T-helper 17 cell (primary cell): ENCODE measurements around the gene RASGRP2. TPM values are rescaled to one million over a fixed set of nuclear protein-coding genes. Genes with fewer than 3 reads are reported as not detected.

Experiments used
- ATAC-seq: fragments of 150-1000 bp; cut with Tn5 transposase; 2 replicates; pipeline ENCODE4 v1.10.0; 2021; ENCODE audit warnings: mild to moderate bottlenecking, moderate library complexity
- DNase-seq, 3 donors: peaks; one replicate each; pipeline versions ENCODE4 v3.0.0 to v3.0.0-alpha.2; 2020 to 2021
- H3K9me3 ChIP-seq: one replicate; pipeline ENCODE4 v1.7.0; 2013; ENCODE audit warnings: low read length, mild to moderate bottlenecking; ENCODE audit not compliant: control insufficient read depth, poor library complexity, severe bottlenecking
- H3K27ac Mint-ChIP-seq: one replicate; pipeline ENCODE4 v1.8.0; 2022; ENCODE audit warnings: mild to moderate bottlenecking, moderate library complexity, mixed read lengths
- H3K27me3 Mint-ChIP-seq: one replicate; pipeline ENCODE4 v1.8.0; 2022; ENCODE audit warnings: mixed read lengths
- H3K36me3 Mint-ChIP-seq: one replicate; pipeline ENCODE4 v1.8.0; 2022; ENCODE audit warnings: low read depth, mixed read lengths
- H3K4me1 Mint-ChIP-seq: one replicate; pipeline ENCODE4 v1.8.0; 2022; ENCODE audit warnings: mild to moderate bottlenecking, mixed read lengths
- H3K4me3 Mint-ChIP-seq: one replicate; pipeline ENCODE4 v1.8.0; 2022; ENCODE audit warnings: mild to moderate bottlenecking, moderate library complexity, mixed read lengths
- total RNA-seq, 4 donors: library from RNA in 2 of 4; stranded (reverse) in 2 of 4; gene quantifications; one replicate each; pipeline ENCODE4 v1.2.3 and lab custom pipeline; 2022 to 2026

Gene RASGRP2
- total RNA-seq, 2 donors from 2014 or later = 464 to 502 TPM

DNA sequence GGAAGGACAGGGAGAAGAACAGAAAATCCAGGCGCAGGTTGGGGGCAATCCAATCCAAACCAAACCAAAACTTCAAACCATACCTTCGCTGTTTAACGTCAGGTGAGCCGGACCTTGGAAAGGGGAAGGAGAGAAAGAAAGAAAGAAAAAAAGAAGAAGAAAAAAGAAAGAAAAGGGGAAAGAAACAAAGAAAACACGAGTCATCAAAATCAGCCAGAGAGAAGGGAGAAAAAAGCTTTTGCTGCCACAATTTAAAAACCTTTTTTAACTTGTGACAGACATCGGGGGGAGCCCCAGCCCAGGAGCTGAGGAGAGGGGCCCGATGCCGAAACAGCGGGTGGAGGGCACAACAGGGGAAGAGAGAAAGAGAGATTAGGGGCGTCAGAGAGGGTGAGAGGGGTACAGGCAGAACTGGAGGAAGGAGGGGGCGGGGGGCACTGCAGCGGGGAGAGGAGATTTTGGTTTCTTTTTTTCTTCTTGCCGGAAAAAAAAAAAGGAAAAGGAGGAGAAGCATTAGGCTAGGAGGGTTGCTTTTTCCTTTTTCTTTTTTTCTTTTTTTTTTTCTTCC is 51.1 kb downstream of the RASGRP2 start:
- H3K4me3 Mint-ChIP-seq = peak overlapping the region; percentile 73
- ATAC-seq (no peak), DNase-seq (no peak)
- H3K27ac Mint-ChIP-seq = peak overlapping the region; percentile 11
- H3K4me1 Mint-ChIP-seq = peaks cover 21% of the 10 kb centered on the region
- H3K9me3 ChIP-seq = no peaks in the 10 kb centered on the region
- peaks cover 11% of the 10 kb centered on the region for H3K36me3 Mint-ChIP-seq
- peaks cover 65% of the 10 kb centered on the region for H3K27me3 Mint-ChIP-seq

DNA sequence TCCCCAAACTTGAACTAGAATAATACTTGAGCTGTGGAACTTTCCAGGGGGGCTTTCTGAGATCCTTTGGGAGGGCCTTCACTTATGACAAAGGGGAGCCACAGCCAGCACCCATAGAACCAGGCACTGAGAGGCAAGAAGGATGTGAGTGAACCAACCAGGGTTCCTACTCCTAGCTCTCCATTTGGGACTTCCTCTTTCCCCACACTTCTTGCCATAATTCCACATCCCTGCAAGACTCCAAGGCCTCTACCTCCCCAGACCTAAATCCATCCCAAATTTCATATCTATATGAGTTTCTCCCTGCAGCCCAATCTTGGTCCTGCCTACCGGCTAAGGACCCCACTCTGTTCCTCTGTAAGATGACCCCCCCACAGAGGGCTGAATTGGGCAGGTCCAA is 52.4 kb downstream of the RASGRP2 start:
- ATAC-seq = no peak
- Mint-ChIP-seq H3K27me3 (peaks cover 60% of the 10 kb centered on the region), H3K4me3 (no peak overlapping the region), H3K27ac (no peak overlapping the region), H3K36me3 (peaks cover 11% of the 10 kb centered on the region), H3K4me1 (peaks cover 23% of the 10 kb centered on the region)
- H3K9me3 ChIP-seq = no peaks in the 10 kb centered on the region
- DNase-seq = no peak

DNA sequence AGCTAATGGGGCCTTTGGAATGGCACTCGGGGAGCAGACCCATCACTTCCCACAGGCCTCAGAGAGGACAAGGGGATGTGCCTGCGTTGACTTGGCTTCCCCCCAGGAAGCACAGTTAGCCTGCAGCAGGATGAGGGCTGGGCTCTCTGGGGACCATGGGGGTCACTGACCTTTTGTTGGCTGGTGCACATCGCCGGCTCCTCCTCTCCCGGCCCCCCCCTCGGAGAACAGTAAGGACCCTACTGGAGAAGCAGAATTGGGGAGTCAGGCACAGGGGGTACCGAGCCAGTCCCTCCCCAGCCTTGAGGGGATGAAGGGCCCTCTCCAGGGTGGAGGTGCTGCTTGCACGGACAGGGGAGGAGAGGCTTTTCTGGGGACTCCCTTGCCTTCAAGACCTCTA is 53.7 kb downstream of the RASGRP2 start:
- Mint-ChIP-seq H3K4me3 (no peak overlapping the region), H3K27ac (no peak overlapping the region), H3K4me1 (peaks cover 20% of the 10 kb centered on the region), H3K36me3 (peaks cover 7% of the 10 kb centered on the region), H3K27me3 (peaks cover 46% of the 10 kb centered on the region)
- no peak for DNase-seq
- H3K9me3 ChIP-seq = no peaks in the 10 kb centered on the region
- no peak for ATAC-seq

DNA sequence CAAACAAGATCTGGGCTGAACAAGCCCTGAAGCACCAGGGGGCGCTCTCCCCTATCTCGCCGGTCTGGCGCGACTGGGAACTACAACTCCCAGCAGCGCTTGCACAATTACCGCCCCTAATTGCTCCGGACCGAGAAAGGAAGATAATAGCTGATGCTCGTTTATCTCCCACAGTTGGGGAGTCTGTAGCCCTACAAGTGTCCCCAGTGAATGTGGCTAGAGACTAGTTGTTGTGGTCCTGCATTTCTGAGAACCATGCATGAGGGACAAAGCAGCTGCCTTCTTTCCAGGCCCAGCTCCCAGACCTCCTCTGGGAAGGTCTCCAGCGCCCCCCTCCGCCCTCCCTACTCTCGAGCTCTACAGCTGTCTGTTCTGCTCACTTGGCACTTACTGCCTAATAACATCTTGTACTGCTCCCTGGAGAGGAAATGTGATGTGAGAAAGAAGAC is 55.4 kb downstream of the RASGRP2 start:
- peak; percentile 80 to 93 (median 85) for DNase-seq
- peak overlapping the region; percentile 49 for H3K27ac Mint-ChIP-seq

DNA sequence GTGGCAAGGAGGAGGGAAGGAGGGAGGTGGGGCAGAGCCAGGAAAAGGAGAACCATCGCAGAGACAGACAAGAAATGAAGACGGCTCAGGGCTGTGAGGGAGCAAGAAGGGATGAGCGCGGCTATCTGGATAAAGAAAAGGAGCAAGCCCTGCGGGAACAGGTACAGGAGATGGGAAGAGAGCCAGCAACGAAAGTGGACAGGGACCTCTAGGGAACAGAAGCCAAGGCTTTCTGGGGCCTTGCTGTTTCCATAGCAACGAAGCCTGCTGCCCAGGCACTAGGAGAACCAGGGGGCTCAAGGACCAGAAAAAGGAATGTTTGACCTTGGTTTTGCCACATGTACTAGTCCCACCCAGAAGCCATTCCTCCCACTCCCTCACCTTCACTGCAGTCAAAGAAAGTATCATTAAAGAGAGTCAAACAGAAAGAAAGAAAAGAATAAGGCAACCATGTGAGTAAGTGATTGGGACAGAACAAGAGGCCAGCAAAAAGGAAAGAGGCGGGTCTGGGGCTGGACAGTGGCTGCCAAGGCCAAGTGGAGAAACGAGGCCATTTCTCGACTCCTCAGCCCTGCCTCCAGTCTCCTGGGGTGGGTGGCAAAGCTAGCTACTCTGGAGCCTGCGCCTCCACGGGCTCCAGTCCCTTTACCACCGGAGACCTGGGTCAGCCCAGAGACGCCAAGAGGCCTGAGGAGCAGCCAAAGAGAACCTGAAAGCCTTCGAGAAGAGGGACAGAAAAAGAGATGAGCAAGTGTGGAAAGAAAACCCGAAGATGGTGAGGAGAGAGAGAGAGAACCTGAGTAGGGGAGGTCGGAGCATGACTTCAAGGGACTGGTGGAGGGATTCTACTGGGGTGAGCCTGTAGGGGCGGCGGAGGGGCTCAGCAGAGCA is 56.1 kb downstream of the RASGRP2 start:
- peaks cover 4% of the 10 kb centered on the region for H3K36me3 Mint-ChIP-seq
- no peaks in the 10 kb centered on the region for H3K9me3 ChIP-seq
- peaks cover 16% of the 10 kb centered on the region for H3K4me1 Mint-ChIP-seq
- DNase-seq (no peak), ATAC-seq (no peak)
- peaks cover 29% of the 10 kb centered on the region for H3K27me3 Mint-ChIP-seq
- peak overlapping the region; percentile 49 for H3K27ac Mint-ChIP-seq
- H3K4me3 Mint-ChIP-seq = peak overlapping the region; percentile 82

More for the DNA sequence above, 55.4 kb downstream of the RASGRP2 start:
- peak; percentile 99 for ATAC-seq
- Mint-ChIP-seq H3K36me3 (peaks cover 5% of the 10 kb centered on the region), H3K4me3 (peak overlapping the region; percentile 82), H3K27me3 (peaks cover 36% of the 10 kb centered on the region), H3K4me1 (peaks cover 20% of the 10 kb centered on the region)
- no peaks in the 10 kb centered on the region for H3K9me3 ChIP-seq

- Mint-ChIP-seq H3K27me3 (peaks cover 23% of the 10 kb centered on the region), H3K27ac (no peak overlapping the region), H3K4me1 (peaks cover 11% of the 10 kb centered on the region), H3K36me3 (no peaks in the 10 kb centered on the region), H3K4me3 (no peak overlapping the region)
- DNase-seq (no peak), ATAC-seq (no peak)
- H3K9me3 ChIP-seq = no peaks in the 10 kb centered on the region
Observed at GRCh38 chr11:64687204-64687603, 56.7 kb downstream of the RASGRP2 start.

DNA sequence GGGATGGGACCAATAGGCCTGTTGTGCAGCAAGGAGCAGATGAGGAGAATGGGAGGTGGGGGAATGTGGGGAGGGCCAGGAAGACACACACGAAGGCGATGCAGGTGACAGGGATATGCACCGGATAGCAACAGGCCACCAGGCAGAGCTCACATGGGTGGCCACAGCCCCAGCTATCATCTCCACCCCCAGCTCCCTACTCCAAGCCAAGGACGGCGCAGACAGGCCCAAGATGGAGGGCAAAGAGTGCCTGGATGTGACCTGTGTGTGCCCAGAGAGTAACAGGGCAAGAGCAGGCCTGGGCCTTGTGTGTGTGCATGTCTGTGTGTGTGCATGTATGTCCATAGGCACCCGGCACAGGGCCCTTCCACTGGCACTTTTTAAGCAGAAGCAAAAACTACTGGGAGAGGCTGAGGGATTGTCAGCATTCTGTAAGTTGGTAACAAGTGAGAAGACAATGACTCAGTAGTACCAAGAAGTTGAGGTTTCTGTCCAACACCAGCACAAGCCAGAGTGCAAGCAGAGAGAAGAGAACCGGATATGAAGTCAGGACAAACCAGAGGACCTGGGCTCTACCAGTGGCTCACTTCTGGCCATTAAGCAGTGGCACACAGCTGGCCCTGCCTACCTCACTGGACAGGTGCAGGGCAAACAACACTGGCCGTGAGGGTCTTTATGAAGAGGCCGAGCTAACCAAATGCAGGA is 57.3 kb downstream of the RASGRP2 start:
- Mint-ChIP-seq H3K4me1 (peaks cover 10% of the 10 kb centered on the region), H3K4me3 (no peak overlapping the region), H3K27ac (no peak overlapping the region), H3K27me3 (peaks cover 17% of the 10 kb centered on the region), H3K36me3 (no peaks in the 10 kb centered on the region)
- no peaks in the 10 kb centered on the region for H3K9me3 ChIP-seq
- no peak for ATAC-seq
- no peak for DNase-seq

- no peaks in the 10 kb centered on the region for H3K9me3 ChIP-seq
- Mint-ChIP-seq H3K27ac (no peak overlapping the region), H3K4me1 (peaks cover 10% of the 10 kb centered on the region), H3K27me3 (peaks cover 6% of the 10 kb centered on the region), H3K36me3 (no peaks in the 10 kb centered on the region), H3K4me3 (no peak overlapping the region)
- DNase-seq (no peak), ATAC-seq (no peak)
Observed at GRCh38 chr11:64685536-64685935, 58.4 kb downstream of the RASGRP2 start.

DNA sequence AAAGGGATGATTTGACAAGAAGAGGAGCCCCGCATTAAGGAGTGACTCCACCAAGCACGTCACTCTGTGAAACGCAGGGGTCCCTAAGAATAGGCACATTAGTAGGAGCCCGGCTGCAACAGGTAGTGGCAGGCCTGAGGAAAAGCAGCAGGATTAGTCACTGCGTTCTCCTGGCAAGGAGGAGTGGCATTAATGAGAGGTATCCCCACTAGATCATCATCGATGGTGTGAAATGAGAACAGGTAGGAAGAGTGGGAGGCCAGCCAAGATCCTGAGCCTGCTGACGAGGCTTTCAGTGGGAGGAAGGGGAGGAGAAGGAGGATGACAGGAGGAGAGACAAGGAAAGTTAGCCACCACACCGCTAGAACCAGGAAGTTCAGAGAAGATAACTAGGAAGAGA is 59.6 kb downstream of the RASGRP2 start:
- H3K4me1 Mint-ChIP-seq = peaks cover 10% of the 10 kb centered on the region
- H3K36me3 Mint-ChIP-seq = no peaks in the 10 kb centered on the region
- peak overlapping the region; percentile 9 for H3K27ac Mint-ChIP-seq
- ATAC-seq = no peak
- DNase-seq = no peak
- H3K9me3 ChIP-seq = no peaks in the 10 kb centered on the region
- H3K27me3 Mint-ChIP-seq = peaks cover 18% of the 10 kb centered on the region
- H3K4me3 Mint-ChIP-seq = peak overlapping the region; percentile 12

GRCh38 chr11:64681171-64681570 is 62.8 kb downstream of the RASGRP2 start:
- Mint-ChIP-seq H3K27ac (no peak overlapping the region), H3K4me3 (no peak overlapping the region), H3K4me1 (no peaks in the 10 kb centered on the region), H3K27me3 (peaks cover 50% of the 10 kb centered on the region), H3K36me3 (peaks cover 9% of the 10 kb centered on the region)
- no peak for ATAC-seq
- no peak for DNase-seq
- no peaks in the 10 kb centered on the region for H3K9me3 ChIP-seq

GRCh38 chr11:64679846-64680245 is 64.1 kb downstream of the RASGRP2 start:
- H3K9me3 ChIP-seq = no peaks in the 10 kb centered on the region
- no peak overlapping the region for H3K27ac Mint-ChIP-seq
- peaks cover 9% of the 10 kb centered on the region for H3K36me3 Mint-ChIP-seq
- H3K4me3 Mint-ChIP-seq = no peak overlapping the region
- H3K27me3 Mint-ChIP-seq = peaks cover 63% of the 10 kb centered on the region
- ATAC-seq (no peak), DNase-seq (no peak)
- H3K4me1 Mint-ChIP-seq = peaks cover 3% of the 10 kb centered on the region

DNA sequence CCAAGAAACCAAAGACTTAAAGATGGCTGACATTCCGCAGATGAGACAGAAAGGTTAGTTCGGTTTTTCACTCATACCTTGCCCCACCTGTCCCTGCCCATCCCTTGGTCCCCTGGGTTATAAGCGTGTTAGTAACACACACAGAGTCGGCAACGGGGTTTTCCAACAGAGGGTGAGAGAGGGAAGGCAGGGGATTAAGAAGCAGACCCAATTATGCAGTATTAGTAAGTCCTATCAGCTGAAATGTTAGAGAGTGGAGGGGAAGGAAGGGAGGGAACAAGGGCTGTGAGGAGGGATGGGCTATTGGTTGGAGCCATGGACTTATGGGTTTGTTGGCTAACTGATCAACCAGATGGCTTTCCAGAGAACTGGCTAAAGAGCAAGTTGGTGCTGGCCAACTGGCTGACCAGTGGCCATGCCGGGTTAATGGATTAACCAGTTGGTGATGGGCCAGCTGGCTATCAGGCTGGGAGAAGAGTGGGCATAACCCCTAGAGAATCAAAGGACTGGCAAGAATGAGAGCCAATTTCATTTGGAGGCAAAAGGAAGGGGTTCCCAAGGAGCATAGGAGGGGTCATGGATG is 66.4 kb downstream of the RASGRP2 start:
- Mint-ChIP-seq H3K36me3 (peaks cover 9% of the 10 kb centered on the region), H3K27me3 (peaks cover 68% of the 10 kb centered on the region), H3K27ac (no peak overlapping the region), H3K4me1 (peaks cover 3% of the 10 kb centered on the region), H3K4me3 (no peak overlapping the region)
- no peaks in the 10 kb centered on the region for H3K9me3 ChIP-seq
- ATAC-seq = no peak
- DNase-seq = no peak
